ENCODE results near the gene ARHGAP26.

DNA sequence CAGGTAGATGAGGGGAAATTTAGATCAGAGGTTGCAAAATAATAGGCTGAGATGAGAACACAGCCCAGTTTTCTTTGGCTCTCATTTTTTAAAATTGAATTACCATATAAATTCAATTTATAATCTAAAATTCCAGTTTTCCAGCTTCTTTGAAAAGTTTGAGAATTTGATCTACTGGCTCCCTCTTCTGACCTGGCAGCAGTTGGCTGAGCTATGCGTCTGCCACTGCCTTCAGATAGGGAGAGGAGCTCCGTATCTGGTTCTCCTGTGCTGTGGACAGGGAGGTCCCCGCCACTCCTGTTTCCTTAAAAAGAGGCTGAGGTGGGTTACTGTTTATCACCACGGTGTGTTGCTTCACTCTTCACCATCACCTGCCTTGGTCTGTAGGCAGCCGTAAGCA, 103.7 kb downstream of the ARHGAP26 start:
- TF ChIP-seq ZNF274 (IDR thresholded peaks at IDR 0.05; ENCODE audit: low read depth, low read length) = no peak
- TF ChIP-seq YY1 (IDR thresholded peaks at IDR 0.05; ENCODE audit: insufficient read depth, insufficient read length) = no peak

All from NT2/D1 (cell line).